NCI-H82 treated with DMSO at 0.1 percent for 48 hours (cell line): Measurements from ENCODE around the gene AMN1.
A peak's percentile ranks its signal among the peaks of the same experiment; 100 is the strongest.
"Not testable (repeated sequence)": the region's sequence is repeated elsewhere in the genome, so short reads cannot be mapped to it uniquely, and the experiment has no call there.

Experiments used
- DNase-seq: peaks from one replicate; lab custom pipeline; 2025; ENCODE audit not compliant: unreplicated experiment; lab: John Stamatoyannopoulos, UW

AMN1 gene

GRCh38 chr12:31733549-31734432 lies 5.0 kb upstream of the AMN1 start:
- not testable (repeated sequence) for DNase-seq

GRCh38 chr12:31732926-31733548 lies 4.2 kb upstream of the AMN1 start:
- DNase-seq, result no peak

GRCh38 chr12:31731203-31731602 lies 2.4 kb upstream of the AMN1 start:
- DNase-seq, result not testable (repeated sequence)

GRCh38 chr12:31729705-31730104 lies 884 bp upstream of the AMN1 start:
- DNase-seq, result no peak

GRCh38 chr12:31728289-31728916 lies 418 bp downstream of the AMN1 start:
- DNase-seq, result no peak

- DNase-seq, result no peak
These were observed 1.6 kb downstream of the AMN1 start for GRCh38 chr12:31727192-31727591.

GRCh38 chr12:31726575-31726974 lies 2.2 kb downstream of the AMN1 start:
- DNase-seq, result peak; percentile 34

- no peak for DNase-seq
These were observed 4.3 kb downstream of the AMN1 start for GRCh38 chr12:31724557-31724956.

- DNase-seq, result no peak
These were observed 6.2 kb downstream of the AMN1 start for GRCh38 chr12:31722580-31722979.

GRCh38 chr12:31718542-31719198 lies 10.2 kb downstream of the AMN1 start:
- DNase-seq, result not testable (repeated sequence)

GRCh38 chr12:31716998-31717397 lies 11.8 kb downstream of the AMN1 start:
- not testable (repeated sequence) for DNase-seq

- no peak for DNase-seq
These were observed 13.5 kb downstream of the AMN1 start for GRCh38 chr12:31715283-31715825.

GRCh38 chr12:31714406-31715271 lies 14.2 kb downstream of the AMN1 start:
- no peak for DNase-seq

GRCh38 chr12:31712877-31713276 lies 15.9 kb downstream of the AMN1 start:
- DNase-seq, result no peak

- DNase-seq, result no peak
These were observed 18.6 kb downstream of the AMN1 start for GRCh38 chr12:31710021-31710818.

GRCh38 chr12:31708118-31708517 lies 20.7 kb downstream of the AMN1 start:
- DNase-seq, result not testable (repeated sequence)

GRCh38 chr12:31705621-31706020 lies 23.2 kb downstream of the AMN1 start:
- no peak for DNase-seq

- DNase-seq, result peak; percentile 20
These were observed 26.8 kb downstream of the AMN1 start for GRCh38 chr12:31702047-31702446.

- DNase-seq, result not testable (repeated sequence)
These were observed 38.9 kb downstream of the AMN1 start for GRCh38 chr12:31689921-31690320.
